ENCODE data around the gene RIPK4.

DNA sequence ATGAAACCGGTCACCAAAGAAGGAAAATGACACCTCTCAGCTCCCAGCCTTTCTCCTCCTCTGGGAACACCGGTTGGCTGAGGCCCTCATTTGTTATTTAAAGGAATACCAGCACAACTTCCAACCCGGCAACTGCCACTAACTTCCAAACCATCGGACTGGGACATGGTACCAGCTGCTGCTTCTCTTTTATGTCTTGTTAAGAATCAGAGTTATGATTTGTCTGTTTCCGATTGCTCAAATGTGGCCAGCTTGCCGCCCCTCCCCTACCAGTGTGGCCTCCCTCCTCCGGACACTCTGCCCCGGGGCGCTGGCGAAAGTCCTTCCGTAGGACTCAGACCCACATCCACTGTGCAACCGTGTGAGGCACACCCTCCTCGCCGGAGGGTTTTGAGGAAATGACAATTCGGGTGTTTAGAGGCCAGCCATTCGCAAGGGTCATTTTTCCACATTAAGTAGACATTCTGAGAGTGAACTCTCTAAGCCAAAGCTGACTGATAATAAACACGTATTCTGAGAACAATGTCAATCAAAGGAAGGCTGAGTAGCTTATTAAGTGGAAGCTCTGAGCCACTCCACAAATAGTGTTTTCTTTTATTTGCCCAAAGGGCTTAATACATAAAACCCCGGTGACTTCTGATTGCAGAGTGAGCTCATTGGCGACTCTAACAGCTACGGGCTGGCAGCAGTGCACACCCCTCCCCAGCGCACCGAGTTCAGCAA is 5.5 kb downstream of the RIPK4 start:
- TF ChIP-seq, protein P1, sequence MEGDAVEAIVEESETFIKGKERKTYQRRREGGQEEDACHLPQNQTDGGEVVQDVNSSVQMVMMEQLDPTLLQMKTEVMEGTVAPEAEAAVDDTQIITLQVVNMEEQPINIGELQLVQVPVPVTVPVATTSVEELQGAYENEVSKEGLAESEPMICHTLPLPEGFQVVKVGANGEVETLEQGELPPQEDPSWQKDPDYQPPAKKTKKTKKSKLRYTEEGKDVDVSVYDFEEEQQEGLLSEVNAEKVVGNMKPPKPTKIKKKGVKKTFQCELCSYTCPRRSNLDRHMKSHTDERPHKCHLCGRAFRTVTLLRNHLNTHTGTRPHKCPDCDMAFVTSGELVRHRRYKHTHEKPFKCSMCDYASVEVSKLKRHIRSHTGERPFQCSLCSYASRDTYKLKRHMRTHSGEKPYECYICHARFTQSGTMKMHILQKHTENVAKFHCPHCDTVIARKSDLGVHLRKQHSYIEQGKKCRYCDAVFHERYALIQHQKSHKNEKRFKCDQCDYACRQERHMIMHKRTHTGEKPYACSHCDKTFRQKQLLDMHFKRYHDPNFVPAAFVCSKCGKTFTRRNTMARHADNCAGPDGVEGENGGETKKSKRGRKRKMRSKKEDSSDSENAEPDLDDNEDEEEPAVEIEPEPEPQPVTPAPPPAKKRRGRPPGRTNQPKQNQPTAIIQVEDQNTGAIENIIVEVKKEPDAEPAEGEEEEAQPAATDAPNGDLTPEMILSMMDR (conservative IDR thresholded peaks at IDR 0.05; ENCODE audit: low read depth, low read length): no peak
- TF ChIP-seq EZH2phosphoT487 (IDR thresholded peaks at IDR 0.05; ENCODE audit: borderline replicate concordance, low read length): no peak
- TF ChIP-seq EZH2 (IDR thresholded peaks at IDR 0.05; ENCODE audit: low read length, unreplicated experiment): no peak
